GM12875 (cell line): ENCODE results near the gene GGT6.
"Not testable (repeated sequence)": the region's sequence is repeated elsewhere in the genome, so short reads cannot be mapped to it uniquely, and the experiment has no call there.

Source experiments
- H3K4me3 ChIP-seq: one replicate; pipeline ENCODE4 v1.5.1; 2011; ENCODE audit warnings: low read depth, low read length, control low read depth
- CTCF ChIP-seq: IDR thresholded peaks from 2 replicates; pipeline ENCODE4 v1.5.1; 2011; ENCODE audit warnings: low read depth, mild to moderate bottlenecking, control low read depth, inconsistent platforms, low read length, moderate library complexity, borderline replicate concordance; ENCODE audit not compliant: insufficient read depth

The GGT6 gene

GRCh38 chr17:4560421-4560820 is at the start of gene GGT6:
Gene GGT6 (minus strand): TSS chr17:4560577. CDS start chr17:4560521, 56 bp downstream.
- no peak for TF ChIP-seq CTCF
- no peak within 1 kb of the TSS for H3K4me3 ChIP-seq

DNA sequence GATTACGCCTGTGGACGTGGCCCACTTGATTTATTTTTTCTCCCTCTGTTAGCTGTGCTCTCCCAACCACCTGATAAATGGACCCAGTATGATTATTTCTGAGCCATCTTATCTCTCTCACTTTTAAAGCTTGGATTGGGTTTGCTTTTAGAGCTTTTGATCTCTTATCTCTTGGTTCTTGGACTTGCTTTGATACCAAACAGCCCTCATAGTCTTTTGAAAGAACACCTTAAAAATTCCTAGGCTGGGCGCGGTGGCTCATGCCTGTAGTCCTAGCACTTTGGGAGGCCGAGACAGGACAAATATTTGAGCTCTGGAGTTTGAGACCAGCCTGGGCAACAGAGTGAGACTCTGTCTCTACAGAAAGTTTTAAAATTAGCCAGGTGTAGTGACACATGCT is 49.8 kb upstream of the GGT6 start:
- H3K4me3 ChIP-seq = no peak overlapping the region
- TF ChIP-seq CTCF = no peak

- TF ChIP-seq CTCF = no peak
- H3K4me3 ChIP-seq = no peak overlapping the region
Observed at GRCh38 chr17:4609761-4610160, 49.4 kb upstream of the GGT6 start.

GRCh38 chr17:4607773-4608187 is 47.4 kb upstream of the GGT6 start:
- TF ChIP-seq CTCF = no peak
- H3K4me3 ChIP-seq = no peak overlapping the region

GRCh38 chr17:4607261-4607741 is 46.9 kb upstream of the GGT6 start:
- H3K4me3 ChIP-seq = no peak overlapping the region
- TF ChIP-seq CTCF = no peak

DNA sequence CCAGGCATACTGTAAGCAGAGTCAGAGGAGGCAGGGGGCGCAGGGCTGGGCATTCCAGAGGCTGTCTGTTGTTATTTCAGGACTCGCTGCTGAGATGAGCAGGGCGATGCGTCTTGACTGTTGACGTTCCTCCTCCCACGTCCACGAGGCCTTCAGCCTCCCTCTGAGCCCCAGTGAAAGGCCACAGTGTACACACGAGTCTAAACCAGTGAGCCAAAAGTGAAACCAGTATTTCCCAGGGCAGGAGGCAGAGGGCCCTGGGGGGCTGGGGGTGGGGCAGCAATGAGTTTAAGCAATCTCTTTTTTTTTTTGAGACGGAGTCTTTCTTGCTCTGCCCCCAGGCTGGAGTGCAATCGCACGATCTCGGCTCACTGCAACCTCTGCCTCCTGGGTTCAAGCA is 45.4 kb upstream of the GGT6 start:
- no peak for TF ChIP-seq CTCF

DNA sequence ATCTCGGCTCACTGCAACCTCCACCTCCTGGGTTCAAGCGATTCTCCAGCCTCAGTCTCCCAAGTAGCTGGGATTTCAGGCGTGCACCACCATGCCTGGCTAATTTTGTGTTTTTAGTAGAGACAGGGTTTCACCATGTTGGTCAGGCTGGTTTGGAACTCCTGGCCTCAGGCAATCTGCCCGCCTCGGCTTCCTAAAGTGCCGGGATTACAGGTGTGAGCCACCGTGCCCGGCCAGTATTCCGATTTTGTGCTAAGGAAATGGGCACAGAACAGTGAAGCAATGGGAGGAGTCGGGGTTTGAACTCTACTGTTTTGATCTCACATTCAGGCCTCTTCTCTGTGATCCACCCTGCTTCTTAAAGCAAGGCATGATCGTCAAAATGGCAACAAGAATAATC is 44.4 kb upstream of the GGT6 start:
- H3K4me3 ChIP-seq = not testable (repeated sequence)

More for the DNA sequence above, 45.4 kb upstream of the GGT6 start:
- H3K4me3 ChIP-seq = no peak overlapping the region
